Immature natural killer cell (primary cell): ENCODE results near the gene DIAPH2. TPM values are rescaled to one million over a fixed set of nuclear protein-coding genes. Genes with fewer than 3 reads are reported as not detected.
A peak's percentile ranks its signal among the peaks of the same experiment; 100 is the strongest.

Experiments used
- DNase-seq, 3 donors: peaks; one replicate each; pipeline ENCODE4 v3.0.0; 2022; ENCODE audit warnings: mixed read lengths in 1 of 3
- H3K27ac Mint-ChIP-seq, 6 donors: one replicate each; pipeline ENCODE4 v1.8.0; 2020; ENCODE audit warnings: mixed read lengths in 6 of 6, mild to moderate bottlenecking in 5 of 6, inconsistent platforms in 4 of 6, moderate library complexity in 3 of 6
- H3K27me3 Mint-ChIP-seq, 3 donors: one replicate each; pipeline ENCODE4 v1.8.0; 2020 to 2021; ENCODE audit warnings: low read depth in 3 of 3, mild to moderate bottlenecking in 3 of 3, mixed read lengths in 3 of 3, moderate library complexity in 3 of 3, inconsistent platforms in 1 of 3
- H3K36me3 Mint-ChIP-seq, 3 donors: one replicate each; pipeline ENCODE4 v1.8.0; 2020; ENCODE audit warnings: mixed read lengths in 3 of 3, inconsistent platforms in 2 of 3, mild to moderate bottlenecking in 2 of 3
- H3K4me1 Mint-ChIP-seq, 2 donors: one replicate each; pipeline ENCODE4 v1.8.0; 2020; ENCODE audit warnings: inconsistent platforms in 2 of 2, mild to moderate bottlenecking in 2 of 2, mixed read lengths in 2 of 2, moderate library complexity in 1 of 2
- H3K4me3 Mint-ChIP-seq, 5 donors: one replicate each; pipeline ENCODE4 v1.8.0; 2020; ENCODE audit warnings: mild to moderate bottlenecking in 5 of 5, mixed read lengths in 5 of 5, inconsistent platforms in 3 of 5, moderate library complexity in 3 of 5
- H3K9me3 Mint-ChIP-seq, 6 donors: one replicate each; pipeline ENCODE4 v1.8.0; 2020; ENCODE audit warnings: mild to moderate bottlenecking in 6 of 6, mixed read lengths in 6 of 6, inconsistent platforms in 4 of 6, moderate library complexity in 3 of 6
- polyA plus RNA-seq, 3 donors: library from polyadenylated mRNA; unstranded; fragments of 300-500 nt; fragmentation: Illumina TruSeq; gene quantifications; one replicate each; pipeline ENCODE4 v1.2.3, GENCODE V29; 2021

Gene DIAPH2
- polyA plus RNA-seq, 3 donors from 2014 or later: 5.5 to 10.9 (median 9.6) TPM

- no peaks in the 10 kb centered on the region for H3K27me3 Mint-ChIP-seq
- H3K27ac Mint-ChIP-seq: no peak overlapping the region
These were observed 385.7 kb downstream of the DIAPH2 start for GRCh38 chrX:97070346-97070745.

GRCh38 chrX:97074400-97074799, 389.8 kb downstream of the DIAPH2 start:
- Mint-ChIP-seq H3K4me1 (no peaks in the 10 kb centered on the region), H3K27me3 (no peaks in the 10 kb centered on the region), H3K4me3 (no peak overlapping the region), H3K27ac (no peak overlapping the region), H3K9me3 (no peaks in the 10 kb centered on the region), H3K36me3 (peaks cover 0 to 6% (median 4%) of the 10 kb centered on the region in 3 donors)
- no peak for DNase-seq

More at GRCh38 chrX:97070346-97070745, 385.7 kb downstream of the DIAPH2 start:
- no peaks in the 10 kb centered on the region for H3K9me3 Mint-ChIP-seq
- peaks cover 0 to 6% (median 2%) of the 10 kb centered on the region in 3 donors for H3K36me3 Mint-ChIP-seq
- no peaks in the 10 kb centered on the region for H3K4me1 Mint-ChIP-seq
- DNase-seq: no peak
- no peak overlapping the region for H3K4me3 Mint-ChIP-seq

DNA sequence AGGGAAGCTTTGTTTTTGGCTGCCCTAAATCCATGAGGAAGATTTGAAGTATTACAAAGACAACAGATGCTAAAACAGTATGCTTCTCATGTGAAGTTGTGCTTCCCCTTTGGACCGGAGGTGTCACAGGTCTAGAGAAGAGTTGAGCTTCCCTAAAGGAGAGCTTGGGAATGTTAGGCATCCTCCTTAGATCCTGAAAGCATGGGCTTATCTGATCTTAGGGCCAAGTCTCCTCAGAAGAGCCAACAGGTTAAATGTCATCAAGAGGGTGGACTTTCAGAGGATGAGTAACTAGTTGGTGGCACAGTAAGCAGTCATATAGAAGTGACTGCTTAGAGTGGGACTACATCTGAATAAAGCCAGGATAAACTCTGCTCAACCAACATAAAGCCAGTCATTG, 404.5 kb downstream of the DIAPH2 start:
- no peak for DNase-seq
- H3K36me3 Mint-ChIP-seq: peaks cover 0 to 3% (median 0%) of the 10 kb centered on the region in 3 donors
- no peaks in the 10 kb centered on the region for H3K9me3 Mint-ChIP-seq
- H3K4me1 Mint-ChIP-seq: no peaks in the 10 kb centered on the region
- peaks cover 0 to 2% (median 0%) of the 10 kb centered on the region in 3 donors for H3K27me3 Mint-ChIP-seq
- H3K4me3 Mint-ChIP-seq: no peak overlapping the region
- H3K27ac Mint-ChIP-seq: no peak overlapping the region

DNA sequence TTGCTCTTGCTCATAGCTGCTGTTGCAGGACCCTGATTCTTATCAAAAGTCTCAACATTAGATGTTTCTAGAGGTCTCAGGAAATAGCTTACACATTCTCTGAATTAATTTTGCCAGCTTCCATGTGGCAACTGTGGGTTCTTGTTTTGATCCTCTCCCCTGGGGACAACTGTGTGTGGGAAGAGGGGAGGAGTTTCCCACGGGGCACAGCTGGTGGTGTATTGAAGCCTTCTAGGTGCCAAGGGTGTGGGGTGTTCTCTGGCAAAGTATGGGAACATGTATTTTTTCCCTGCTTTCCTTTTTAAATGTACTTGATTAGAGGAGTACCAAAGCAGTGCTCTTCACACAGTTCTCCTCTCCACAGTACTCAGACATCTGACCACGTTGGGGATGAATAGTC, 411.7 kb downstream of the DIAPH2 start:
- no peaks in the 10 kb centered on the region for H3K4me1 Mint-ChIP-seq
- no peak overlapping the region for H3K27ac Mint-ChIP-seq
- peaks cover 0 to 3% (median 2%) of the 10 kb centered on the region in 3 donors for H3K27me3 Mint-ChIP-seq
- DNase-seq: no peak
- H3K9me3 Mint-ChIP-seq: no peaks in the 10 kb centered on the region
- no peak overlapping the region for H3K4me3 Mint-ChIP-seq
- no peaks in the 10 kb centered on the region for H3K36me3 Mint-ChIP-seq

DNA sequence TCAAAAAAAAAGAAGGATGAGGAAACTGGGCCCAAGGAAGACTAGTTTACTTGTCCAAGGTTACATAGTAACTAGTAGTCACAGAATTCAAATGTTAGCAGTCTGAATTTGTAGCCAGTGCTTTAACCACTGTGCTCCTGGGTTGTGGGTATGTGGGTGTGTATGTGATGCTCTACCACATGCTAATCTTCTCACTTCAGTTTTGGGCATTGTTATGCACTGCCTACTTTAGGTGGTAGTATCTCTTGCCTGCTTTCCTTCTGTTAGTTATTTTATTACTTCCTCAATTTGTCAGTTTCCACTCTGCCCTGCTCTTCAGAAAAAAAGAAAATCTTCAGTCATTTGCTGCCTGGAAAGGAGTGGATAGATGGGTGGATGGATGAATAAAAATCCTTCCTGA, 418.3 kb downstream of the DIAPH2 start:
- Mint-ChIP-seq H3K36me3 (peaks cover 0 to 3% (median 0%) of the 10 kb centered on the region in 3 donors), H3K4me1 (peaks cover 10 to 14% of the 10 kb centered on the region in 2 donors), H3K27ac (peak overlapping the region in 2 of 6 donors; percentile 48 to 77), H3K9me3 (no peaks in the 10 kb centered on the region), H3K4me3 (peak overlapping the region in 1 of 5 donors; percentile 68), H3K27me3 (no peaks in the 10 kb centered on the region)
- DNase-seq: peak in 2 of 3 donors; percentile 3 to 4

GRCh38 chrX:97109730-97110129, 425.1 kb downstream of the DIAPH2 start:
- H3K27ac Mint-ChIP-seq: no peak overlapping the region
- H3K9me3 Mint-ChIP-seq: no peaks in the 10 kb centered on the region
- H3K27me3 Mint-ChIP-seq: peaks cover 0 to 5% (median 0%) of the 10 kb centered on the region in 3 donors

GRCh38 chrX:97117572-97117971, 432.9 kb downstream of the DIAPH2 start:
- H3K4me1 Mint-ChIP-seq: no peaks in the 10 kb centered on the region
- H3K9me3 Mint-ChIP-seq: no peaks in the 10 kb centered on the region
- H3K4me3 Mint-ChIP-seq: no peak overlapping the region
- peaks cover 0 to 4% (median 0%) of the 10 kb centered on the region in 3 donors for H3K36me3 Mint-ChIP-seq
- no peak overlapping the region for H3K27ac Mint-ChIP-seq
- no peak for DNase-seq
- H3K27me3 Mint-ChIP-seq: peaks cover 0 to 13% (median 0%) of the 10 kb centered on the region in 3 donors

More at GRCh38 chrX:97109730-97110129, 425.1 kb downstream of the DIAPH2 start:
- no peak for DNase-seq
- H3K4me3 Mint-ChIP-seq: no peak overlapping the region
- no peaks in the 10 kb centered on the region for H3K36me3 Mint-ChIP-seq
- no peaks in the 10 kb centered on the region for H3K4me1 Mint-ChIP-seq

- no peak overlapping the region for H3K4me3 Mint-ChIP-seq
- no peak for DNase-seq
- H3K36me3 Mint-ChIP-seq: peaks cover 0 to 4% (median 1%) of the 10 kb centered on the region in 3 donors
- H3K27ac Mint-ChIP-seq: no peak overlapping the region
- no peaks in the 10 kb centered on the region for H3K9me3 Mint-ChIP-seq
- no peaks in the 10 kb centered on the region for H3K4me1 Mint-ChIP-seq
- H3K27me3 Mint-ChIP-seq: peaks cover 0 to 7% (median 0%) of the 10 kb centered on the region in 3 donors
These were observed 434.9 kb downstream of the DIAPH2 start for GRCh38 chrX:97119474-97120109.

DNA sequence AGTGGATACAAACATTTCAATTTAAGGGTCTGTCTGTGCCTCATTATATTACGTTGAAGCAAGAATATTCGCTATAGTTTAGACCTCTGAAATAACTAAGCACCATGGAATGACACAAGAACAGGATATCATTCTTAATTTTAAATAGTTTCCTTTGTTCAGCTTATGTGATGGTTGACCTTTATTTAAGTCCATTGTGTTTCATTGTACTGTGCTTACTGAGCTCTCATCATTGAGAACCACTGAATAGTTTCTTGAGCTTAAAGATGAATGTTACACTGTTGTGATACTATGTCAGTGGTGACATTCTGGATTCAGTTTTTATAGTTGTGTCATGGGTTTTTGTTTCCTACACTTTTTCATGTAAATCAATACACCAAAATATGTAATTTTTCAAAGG, 438.4 kb downstream of the DIAPH2 start:
- no peaks in the 10 kb centered on the region for H3K4me1 Mint-ChIP-seq
- H3K36me3 Mint-ChIP-seq: peaks cover 0 to 6% (median 4%) of the 10 kb centered on the region in 3 donors
- H3K9me3 Mint-ChIP-seq: no peaks in the 10 kb centered on the region
- peaks cover 0 to 7% (median 0%) of the 10 kb centered on the region in 3 donors for H3K27me3 Mint-ChIP-seq
- no peak for DNase-seq
- H3K27ac Mint-ChIP-seq: no peak overlapping the region
- H3K4me3 Mint-ChIP-seq: no peak overlapping the region

DNA sequence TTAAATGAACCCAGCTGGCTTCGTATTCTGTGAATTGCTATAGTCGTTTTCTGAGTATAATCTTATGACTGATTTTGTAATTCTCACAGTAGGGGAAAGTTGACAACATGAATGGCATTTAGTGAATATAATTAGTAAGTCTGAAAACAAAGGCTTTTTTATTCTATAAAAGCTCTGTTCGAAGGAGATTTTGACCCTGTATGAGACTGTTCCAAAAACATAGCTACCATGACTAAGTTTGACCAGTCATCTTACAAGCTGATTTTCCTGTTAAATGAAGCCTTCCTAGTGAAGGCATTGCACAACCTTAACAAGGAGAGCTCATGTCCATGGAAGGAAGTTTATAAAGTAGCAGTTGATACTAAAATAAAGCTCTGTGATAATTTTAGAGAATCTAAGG, 441.4 kb downstream of the DIAPH2 start:
- Mint-ChIP-seq H3K9me3 (no peaks in the 10 kb centered on the region), H3K27ac (no peak overlapping the region), H3K4me1 (no peaks in the 10 kb centered on the region), H3K36me3 (peaks cover 0 to 9% (median 0%) of the 10 kb centered on the region in 3 donors), H3K4me3 (no peak overlapping the region), H3K27me3 (no peaks in the 10 kb centered on the region)
- DNase-seq: no peak

DNA sequence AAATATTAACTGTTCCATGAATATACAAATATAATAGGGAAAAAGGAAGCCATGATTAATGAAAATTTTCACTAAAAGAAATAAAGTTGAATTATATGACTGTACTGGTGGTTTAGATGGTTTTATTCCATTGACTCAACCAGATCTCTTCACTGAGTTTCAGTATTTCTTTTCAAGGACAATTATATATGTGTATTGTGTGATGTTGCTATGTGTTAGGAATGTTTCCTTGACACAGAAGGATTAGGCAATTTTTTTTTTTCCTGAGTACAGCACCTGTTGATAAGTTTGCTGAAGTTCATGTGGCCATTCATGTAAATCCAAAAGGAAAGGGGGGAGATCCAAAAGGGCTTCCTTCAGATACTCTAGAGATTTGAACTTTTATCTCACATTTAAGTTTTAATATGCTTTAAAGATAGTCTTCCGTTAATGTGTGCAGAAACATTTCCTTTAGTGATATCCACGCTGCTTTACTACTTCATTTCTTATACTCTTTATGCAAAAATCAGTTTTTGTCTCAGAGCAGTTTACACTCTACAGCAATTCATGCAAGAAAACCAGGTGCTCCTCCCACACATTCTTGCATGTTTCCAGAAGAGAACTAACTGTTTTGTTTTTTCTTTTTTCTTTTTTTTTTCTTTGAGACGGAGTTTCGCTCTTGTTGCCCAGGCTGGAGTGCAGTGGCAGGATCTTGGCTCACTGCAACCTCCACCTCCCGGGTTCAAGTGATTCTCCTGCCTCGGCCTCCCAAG, 448.2 kb downstream of the DIAPH2 start:
- H3K4me3 Mint-ChIP-seq: no peak overlapping the region
- no peak overlapping the region for H3K27ac Mint-ChIP-seq
- H3K4me1 Mint-ChIP-seq: no peaks in the 10 kb centered on the region
- H3K9me3 Mint-ChIP-seq: no peaks in the 10 kb centered on the region
- no peaks in the 10 kb centered on the region for H3K27me3 Mint-ChIP-seq
- peaks cover 0 to 8% (median 0%) of the 10 kb centered on the region in 3 donors for H3K36me3 Mint-ChIP-seq
- DNase-seq: no peak

DNA sequence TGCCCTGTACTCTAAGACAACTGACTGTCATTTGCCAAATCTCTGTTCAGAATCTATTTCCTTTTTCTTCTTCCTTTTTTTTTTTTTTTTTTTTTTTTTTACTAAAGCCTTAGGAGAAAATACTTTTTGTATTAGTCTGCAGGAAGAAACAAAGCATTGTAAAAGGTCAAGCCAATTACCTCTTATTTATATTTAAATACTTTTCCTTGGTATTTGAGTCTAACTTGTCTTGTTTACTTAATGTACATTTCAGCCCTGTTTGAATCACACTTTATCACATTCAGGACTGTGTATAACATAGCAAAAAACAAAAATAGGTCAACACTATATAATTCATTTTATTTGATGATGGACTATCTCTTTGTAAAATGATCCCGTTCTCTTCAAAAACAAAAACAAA, 461.3 kb downstream of the DIAPH2 start:
- Mint-ChIP-seq H3K9me3 (peaks cover 0 to 2% (median 0%) of the 10 kb centered on the region in 6 donors), H3K4me3 (no peak overlapping the region), H3K27me3 (peaks cover 0 to 2% (median 1%) of the 10 kb centered on the region in 3 donors), H3K36me3 (no peaks in the 10 kb centered on the region), H3K4me1 (no peaks in the 10 kb centered on the region), H3K27ac (no peak overlapping the region)
- DNase-seq: no peak

GRCh38 chrX:97155816-97156215, 471.2 kb downstream of the DIAPH2 start:
- H3K4me1 Mint-ChIP-seq: peaks cover 14 to 18% of the 10 kb centered on the region in 2 donors
- peak in 2 of 3 donors; percentile 2 to 5 for DNase-seq
- no peaks in the 10 kb centered on the region for H3K9me3 Mint-ChIP-seq
- H3K36me3 Mint-ChIP-seq: no peaks in the 10 kb centered on the region
- H3K27me3 Mint-ChIP-seq: peaks cover 0 to 3% (median 2%) of the 10 kb centered on the region in 3 donors
- H3K27ac Mint-ChIP-seq: no peak overlapping the region
- H3K4me3 Mint-ChIP-seq: peak overlapping the region in 1 of 5 donors; percentile 6

GRCh38 chrX:97158269-97158668, 473.6 kb downstream of the DIAPH2 start:
- H3K9me3 Mint-ChIP-seq: no peaks in the 10 kb centered on the region
- no peak for DNase-seq
- H3K36me3 Mint-ChIP-seq: no peaks in the 10 kb centered on the region
- peaks cover 0 to 10% (median 2%) of the 10 kb centered on the region in 3 donors for H3K27me3 Mint-ChIP-seq
- peaks cover 14 to 18% of the 10 kb centered on the region in 2 donors for H3K4me1 Mint-ChIP-seq
- no peak overlapping the region for H3K4me3 Mint-ChIP-seq
- H3K27ac Mint-ChIP-seq: no peak overlapping the region
